ENCODE measurements around the gene ZNF433. TPM values are rescaled to one million over a fixed set of nuclear protein-coding genes. Genes with fewer than 3 reads are reported as not detected.
A peak's percentile ranks its signal among the peaks of the same experiment; 100 is the strongest.
"Not testable (repeated sequence)": the region's sequence is repeated elsewhere in the genome, so short reads cannot be mapped to it uniquely, and the experiment has no call there.

ZNF433 gene
- 1 to 10 TPM; 3.4 to 9.0 (median 3.9) TPM for total RNA-seq
- total RNA-seq (2013) = 4.3 TPM

GRCh38 chr19:12035220-12036172 lies at the start of gene ZNF433:
Gene ZNF433, minus strand, starts transcription at chr19:12035679. Its CDS starts 140 bp downstream, at chr19:12035539.
- peak within 1 kb of the TSS; percentile 57 for H3K27ac ChIP-seq (ENCODE audit: low read length)
- Mint-ChIP-seq H3K4me3 (peak within 1 kb of the TSS; percentile 95), H3K4me1 (peaks cover 14% of the 10 kb centered on the region in 2 donors), H3K36me3 (no peaks in the 10 kb centered on the region), H3K27ac (peak within 1 kb of the TSS; percentile 80 to 93), H3K9me3 (no peaks in the 10 kb centered on the region), H3K27me3 (ENCODE audit: low read depth in 2 of 2) (no peaks in the 10 kb centered on the region)
- no peaks in the 10 kb centered on the region for H3K27me3 ChIP-seq (ENCODE audit: control insufficient read depth, insufficient read depth, low read length)
- TF ChIP-seq CTCF (IDR thresholded peaks at IDR 0.05) = no peak
- ATAC-seq (peak; percentile 96 to 99 (median 97)), DNase-seq (peak; percentile 67 to 89)
- 2% methylated on average over 68 of the region's 68 CpGs for WGBS (ENCODE audit: insufficient coverage)
- H3K36me3 ChIP-seq (ENCODE audit: control insufficient read depth, insufficient read depth, low read length) = no peaks in the 10 kb centered on the region
- intact Hi-C loops (cut with micrococcal nuclease) = no loop called here
- H3K4me3 ChIP-seq (ENCODE audit: low read length) = peak within 1 kb of the TSS; percentile 68
- H3K4me1 ChIP-seq (ENCODE audit: control insufficient read depth, insufficient read depth, low read length) = peaks cover 12% of the 10 kb centered on the region
- H3K9me3 ChIP-seq (ENCODE audit: control insufficient read depth, insufficient read depth, low read length) = no peaks in the 10 kb centered on the region

- H3K36me3 Mint-ChIP-seq; H3K4me1 ChIP-seq (ENCODE audit: control insufficient read depth, insufficient read depth, low read length); H3K4me3 Mint-ChIP-seq; H3K27me3 ChIP-seq (ENCODE audit: control insufficient read depth, insufficient read depth, low read length); H3K4me3 ChIP-seq (ENCODE audit: low read length); H3K36me3 ChIP-seq (ENCODE audit: control insufficient read depth, insufficient read depth, low read length); intact Hi-C loops (cut with micrococcal nuclease); ATAC-seq; H3K9me3 Mint-ChIP-seq; H3K4me1 Mint-ChIP-seq; H3K27ac Mint-ChIP-seq; H3K27me3 Mint-ChIP-seq (ENCODE audit: low read depth in 2 of 2); DNase-seq; H3K27ac ChIP-seq (ENCODE audit: low read length): not testable (repeated sequence)
- peaks cover 56% of the 10 kb centered on the region for H3K9me3 ChIP-seq (ENCODE audit: control insufficient read depth, insufficient read depth, low read length)
- 93% methylated on average over 3 of the region's 6 CpGs for WGBS (ENCODE audit: insufficient coverage)
Observed at GRCh38 chr19:12083336-12083735, 47.9 kb upstream of the ZNF433 start.

- TF ChIP-seq CTCF (IDR thresholded peaks at IDR 0.05) = no peak
- Mint-ChIP-seq H3K27me3 (ENCODE audit: low read depth in 2 of 2) (no peaks in the 10 kb centered on the region), H3K4me1 (no peaks in the 10 kb centered on the region), H3K36me3 (peaks cover 40% of the 10 kb centered on the region), H3K27ac (peak overlapping the region in 1 of 2 donors; percentile 19), H3K4me3 (no peak overlapping the region), H3K9me3 (peaks cover 4 to 16% of the 10 kb centered on the region in 2 donors)
- Histone ChIP-seq H3K4me1 (ENCODE audit: control insufficient read depth, insufficient read depth, low read length) (no peaks in the 10 kb centered on the region), H3K27ac (ENCODE audit: low read length) (no peak overlapping the region), H3K4me3 (ENCODE audit: low read length) (no peak overlapping the region), H3K9me3 (ENCODE audit: control insufficient read depth, insufficient read depth, low read length) (peaks cover 79% of the 10 kb centered on the region), H3K36me3 (ENCODE audit: control insufficient read depth, insufficient read depth, low read length) (peaks cover 28% of the 10 kb centered on the region), H3K27me3 (ENCODE audit: control insufficient read depth, insufficient read depth, low read length) (no peaks in the 10 kb centered on the region)
- 83% methylated on average over 3 of the region's 3 CpGs for WGBS (ENCODE audit: insufficient coverage)
- DNase-seq (no peak), ATAC-seq (no peak)
- intact Hi-C loops (cut with micrococcal nuclease) = no loop called here
Observed at GRCh38 chr19:12077375-12077774, 41.9 kb upstream of the ZNF433 start.

GRCh38 chr19:12076331-12076730 lies 40.9 kb upstream of the ZNF433 start:
- DNase-seq; ATAC-seq; intact Hi-C loops (cut with micrococcal nuclease); H3K4me3 Mint-ChIP-seq; H3K27me3 ChIP-seq (ENCODE audit: control insufficient read depth, insufficient read depth, low read length); H3K4me1 Mint-ChIP-seq; H3K27ac ChIP-seq (ENCODE audit: low read length); H3K4me1 ChIP-seq (ENCODE audit: control insufficient read depth, insufficient read depth, low read length); H3K27me3 Mint-ChIP-seq (ENCODE audit: low read depth in 2 of 2); H3K4me3 ChIP-seq (ENCODE audit: low read length): not testable (repeated sequence)
- Mint-ChIP-seq H3K36me3 (peaks cover 40% of the 10 kb centered on the region), H3K27ac (peak overlapping the region in 1 of 2 donors; percentile 19), H3K9me3 (peaks cover 4 to 16% of the 10 kb centered on the region in 2 donors)
- peaks cover 28% of the 10 kb centered on the region for H3K36me3 ChIP-seq (ENCODE audit: control insufficient read depth, insufficient read depth, low read length)
- 100% methylated on average over 2 of the region's 3 CpGs for WGBS (ENCODE audit: insufficient coverage)
- H3K9me3 ChIP-seq (ENCODE audit: control insufficient read depth, insufficient read depth, low read length) = peaks cover 77% of the 10 kb centered on the region
